Gastroesophageal sphincter (tissue), 3 donors: ENCODE data around the gene CAPN5.

Source experiments
- CTCF ChIP-seq, 4 experiments: fragments of 200-600 bp in 2 of 4; fragments of 450-650 bp in 2 of 4; sonication (generic) in 1 of 4; IDR thresholded peaks; one replicate each; pipeline ENCODE4 v1.5.1; 2017 to 2019; ENCODE audit warnings: antibody characterized with exemption in 4 of 4, mild to moderate bottlenecking in 2 of 4, moderate library complexity in 2 of 4
- POLR2A ChIP-seq, 2 donors: fragments of 450-650 bp; IDR thresholded peaks; one replicate each; pipeline ENCODE4 v1.6.1; 2017; ENCODE audit warnings: antibody characterized with exemption in 2 of 2, mild to moderate bottlenecking in 2 of 2, moderate library complexity in 1 of 2

DNA sequence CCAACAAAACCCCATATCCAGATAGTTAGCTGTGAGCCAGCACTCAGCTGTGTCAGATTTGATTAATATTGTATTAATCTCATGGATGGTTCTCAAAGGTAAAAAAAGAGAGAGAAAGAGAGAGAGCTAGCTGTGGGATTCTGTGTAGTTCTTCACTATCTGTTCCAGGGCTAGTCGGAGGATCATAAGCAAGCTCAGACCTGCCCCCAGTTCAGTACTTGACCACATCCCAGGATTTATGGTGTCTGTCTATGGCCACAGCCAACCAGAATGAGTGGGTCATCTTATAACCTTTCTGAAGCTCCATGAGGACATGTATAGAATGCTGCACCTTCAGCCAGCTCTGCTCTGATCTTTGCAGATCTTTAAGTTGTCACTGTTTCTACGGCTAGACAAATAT lies 46.0 kb upstream of the CAPN5 start:
- no peak for TF ChIP-seq CTCF (IDR thresholded peaks at IDR 0.05)
- no peak for TF ChIP-seq POLR2A (IDR thresholded peaks at IDR 0.05)
